Esophagus muscularis mucosa (tissue), 3 donors: Measurements from ENCODE around the gene METTL6.

ENCODE experiments used
- CTCF ChIP-seq, 3 experiments: fragments of 200-600 bp in 2 of 3; fragments of 450-650 bp in 1 of 3; sonication (generic) in 2 of 3; IDR thresholded peaks; one replicate each; pipeline ENCODE4 v1.5.1; 2017 to 2019; ENCODE audit warnings: antibody characterized with exemption in 3 of 3, mild to moderate bottlenecking in 2 of 3, moderate library complexity in 1 of 3
- POLR2A ChIP-seq: fragments of 450-650 bp; IDR thresholded peaks from one replicate; pipeline ENCODE4 v1.6.1; 2017; ENCODE audit warnings: antibody characterized with exemption, moderate library complexity, mild to moderate bottlenecking, low read depth

- TF ChIP-seq CTCF (IDR thresholded peaks at IDR 0.05) (no peak), POLR2A (no peak)
Measured at GRCh38 chr3:15387735-15388134, 39.6 kb downstream of the METTL6 start.
